Fibroblast of upper back skin (primary cell): ENCODE results near the gene PPBP.
"Not testable (repeated sequence)": the region's sequence is repeated elsewhere in the genome, so short reads cannot be mapped to it uniquely, and the experiment has no call there.

Experiments
- DNase-seq: peaks from one replicate; pipeline ENCODE4 v3.0.0-alpha.2; 2013

Gene PPBP

DNA sequence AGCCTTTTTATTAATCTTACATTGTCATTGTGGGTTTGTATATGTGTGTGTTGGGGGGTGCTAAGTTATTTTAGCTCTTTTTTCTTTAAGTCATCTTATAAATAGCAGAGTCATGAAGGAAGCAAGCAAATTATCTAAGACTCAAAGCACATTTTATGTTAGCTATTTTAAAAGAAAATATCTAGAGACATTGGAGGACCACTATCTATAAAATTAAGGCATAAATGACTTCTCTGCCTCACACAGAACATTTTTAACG, 3.7 kb upstream of the PPBP start:
- DNase-seq, result no peak

- no peak for DNase-seq
Observed at GRCh38 chr4:73990988-73991741, 3.2 kb upstream of the PPBP start.

- no peak for DNase-seq
Observed at GRCh38 chr4:73989928-73990327, 1.9 kb upstream of the PPBP start.

GRCh38 chr4:73989031-73989430, 1.0 kb upstream of the PPBP start:
- DNase-seq, result no peak

GRCh38 chr4:73985528-73985852, 2.5 kb downstream of the PPBP start:
- no peak for DNase-seq

GRCh38 chr4:73984736-73985527, 3.1 kb downstream of the PPBP start:
- peak; percentile 31 for DNase-seq

GRCh38 chr4:73981175-73981574, 6.8 kb downstream of the PPBP start:
- not testable (repeated sequence) for DNase-seq

GRCh38 chr4:73979407-73979957, 8.5 kb downstream of the PPBP start:
- DNase-seq, result no peak

DNA sequence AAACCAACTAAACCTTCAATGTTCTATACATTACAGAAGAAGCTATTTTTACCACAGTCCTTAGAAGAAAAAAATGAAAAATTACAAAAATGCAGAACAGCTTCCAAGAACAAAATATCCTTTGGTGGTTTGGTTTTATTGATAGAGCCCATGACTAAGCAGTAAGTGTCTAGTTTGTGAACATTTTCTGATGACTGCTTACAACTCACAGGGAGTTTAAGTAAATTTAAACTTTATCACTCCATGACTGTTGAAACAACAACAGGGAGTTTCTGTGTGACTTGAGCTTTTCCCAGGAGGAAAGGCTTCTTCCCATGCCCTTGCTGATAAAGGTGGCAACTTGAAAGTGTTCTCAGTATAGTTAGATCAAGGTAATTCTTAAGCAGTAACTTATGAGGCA, 9.1 kb downstream of the PPBP start:
- peak; percentile 90 for DNase-seq

GRCh38 chr4:73976716-73977115, 11.3 kb downstream of the PPBP start:
- DNase-seq, result peak; percentile 36

- no peak for DNase-seq
Observed at GRCh38 chr4:73976217-73976616, 11.8 kb downstream of the PPBP start.

DNA sequence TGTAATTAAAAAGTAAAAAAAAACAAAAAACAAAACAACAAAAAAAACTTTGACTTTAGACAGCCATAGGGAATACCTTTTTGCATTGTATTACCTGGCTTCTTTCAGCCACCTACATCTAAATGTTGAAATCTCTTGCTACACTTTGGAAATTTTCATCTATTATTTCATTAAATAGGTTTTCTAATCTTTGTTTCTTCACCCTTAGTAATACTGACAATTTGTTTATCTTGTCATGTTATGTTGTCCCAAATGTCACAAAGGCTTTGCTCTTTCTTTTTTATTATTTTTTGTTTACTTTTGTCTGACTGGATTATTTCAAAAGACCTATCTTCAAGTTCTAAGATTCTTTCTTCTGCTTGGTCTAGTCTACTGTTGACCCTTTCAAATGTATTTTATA, 13.6 kb downstream of the PPBP start:
- DNase-seq, result no peak

- DNase-seq, result no peak
Observed at GRCh38 chr4:73970945-73971344, 17.0 kb downstream of the PPBP start.

GRCh38 chr4:73970011-73970410, 18.0 kb downstream of the PPBP start:
- DNase-seq, result no peak

DNA sequence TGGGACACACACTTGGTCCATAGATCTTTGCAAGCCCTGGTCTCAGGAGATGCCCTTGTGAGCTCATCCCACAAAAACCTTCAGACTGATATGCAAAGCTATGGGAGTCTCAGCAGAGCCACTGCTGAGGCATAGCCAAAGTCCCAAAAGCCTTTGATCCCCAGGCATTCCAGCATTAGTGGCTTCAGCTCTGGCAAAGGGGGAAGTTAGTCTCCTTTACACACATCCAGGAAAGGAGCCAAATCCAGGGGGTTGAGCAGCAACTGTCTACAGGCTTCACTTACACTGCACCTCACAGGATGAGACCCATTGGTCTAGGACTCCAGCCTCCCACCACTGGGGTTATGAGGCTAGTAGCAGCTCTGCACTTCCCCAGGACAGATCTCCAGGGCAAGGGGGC, 20.1 kb downstream of the PPBP start:
- DNase-seq, result peak; percentile 36

- DNase-seq, result no peak
Observed at GRCh38 chr4:73964862-73965611, 23.0 kb downstream of the PPBP start.

DNA sequence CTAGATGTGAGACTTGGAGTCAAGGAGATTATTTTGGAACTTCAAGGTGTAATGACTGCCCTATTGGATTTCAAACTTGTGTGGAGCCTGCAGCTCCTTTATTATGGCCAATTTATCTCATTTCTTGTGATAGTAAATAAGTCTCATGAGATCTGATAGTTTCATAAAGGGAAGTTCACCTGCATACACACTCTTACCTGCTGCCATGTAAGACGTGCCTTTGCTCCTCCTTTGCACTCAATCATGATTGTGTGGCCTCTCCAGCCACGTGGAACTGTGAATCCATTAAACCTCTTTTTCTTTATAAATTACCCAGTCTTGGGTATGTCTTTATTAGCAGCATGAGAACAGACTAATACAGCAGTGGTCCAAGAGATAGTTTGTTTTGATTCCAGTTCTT, 25.3 kb downstream of the PPBP start:
- no peak for DNase-seq

- not testable (repeated sequence) for DNase-seq
Observed at GRCh38 chr4:73959041-73959440, 28.9 kb downstream of the PPBP start.

GRCh38 chr4:73952352-73952751, 35.6 kb downstream of the PPBP start:
- no peak for DNase-seq

DNA sequence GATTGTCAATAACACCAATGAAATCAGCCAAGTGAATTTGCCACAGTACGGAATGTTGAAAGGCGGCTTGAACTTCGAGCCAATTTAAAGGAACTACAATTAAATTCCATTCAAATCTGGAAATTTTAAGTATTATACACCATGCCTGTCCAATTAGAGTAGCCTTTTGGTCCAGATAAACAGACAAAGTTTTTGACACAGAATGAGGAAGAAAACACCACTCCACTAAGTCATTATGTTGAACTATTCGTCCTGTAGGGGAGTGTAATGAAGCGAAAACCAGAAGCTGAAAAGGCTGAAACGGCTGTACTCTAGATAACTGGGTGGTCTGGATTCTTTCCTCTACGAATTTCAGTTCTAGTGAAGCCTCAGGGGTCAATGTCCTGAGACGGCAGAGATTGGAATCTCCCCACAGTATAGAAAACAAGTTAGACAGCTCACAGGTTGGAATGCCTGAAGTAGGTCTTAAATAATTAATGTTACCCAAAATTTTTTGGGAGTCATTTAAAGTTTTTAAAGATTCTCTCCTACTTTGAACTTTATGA, 37.5 kb downstream of the PPBP start:
- not testable (repeated sequence) for DNase-seq

DNA sequence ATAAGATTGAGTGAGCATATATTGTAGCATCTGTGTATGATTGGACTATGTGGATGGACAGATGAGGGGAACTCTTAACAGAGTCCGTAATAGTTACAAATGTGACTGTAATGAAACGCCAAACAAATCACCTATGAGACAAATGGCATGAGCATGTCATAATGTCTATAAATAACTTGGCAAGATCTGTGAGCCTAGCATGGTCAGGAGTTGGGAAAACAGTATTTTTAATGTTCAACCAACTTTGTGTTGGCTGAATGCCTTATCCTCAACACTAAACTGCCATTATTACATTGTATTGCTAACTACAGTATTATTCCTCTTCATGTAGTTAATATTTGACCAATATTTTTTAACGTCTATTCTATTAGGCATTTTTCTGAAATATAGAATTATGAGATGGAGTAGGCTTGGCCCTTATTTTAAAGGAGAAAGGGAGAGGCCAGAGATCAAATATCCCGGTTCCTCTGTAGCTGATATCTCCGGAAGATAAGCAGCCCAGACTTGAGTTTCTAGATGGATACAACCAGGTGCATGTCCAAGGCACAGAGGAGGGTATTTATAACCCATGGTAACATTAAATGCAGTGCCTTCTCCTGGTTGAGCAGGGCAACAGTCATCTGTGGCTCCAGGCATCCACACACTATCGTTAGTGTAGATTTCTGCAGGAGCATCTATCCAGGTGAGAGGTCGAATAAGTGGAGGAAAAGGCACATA, 38.8 kb downstream of the PPBP start:
- DNase-seq, result no peak

- DNase-seq, result no peak
Observed at GRCh38 chr4:73948291-73948690, 39.7 kb downstream of the PPBP start.
